ENCODE measurements around the gene EPHA6. TPM values are rescaled to one million over a fixed set of nuclear protein-coding genes. Genes with fewer than 3 reads are reported as not detected.

EPHA6 gene
- total and polyA plus RNA-seq, 10 of the 15 experiments (the other 5 are each of a cell fraction or from before 2014, with no cell fraction given): not detected

DNA sequence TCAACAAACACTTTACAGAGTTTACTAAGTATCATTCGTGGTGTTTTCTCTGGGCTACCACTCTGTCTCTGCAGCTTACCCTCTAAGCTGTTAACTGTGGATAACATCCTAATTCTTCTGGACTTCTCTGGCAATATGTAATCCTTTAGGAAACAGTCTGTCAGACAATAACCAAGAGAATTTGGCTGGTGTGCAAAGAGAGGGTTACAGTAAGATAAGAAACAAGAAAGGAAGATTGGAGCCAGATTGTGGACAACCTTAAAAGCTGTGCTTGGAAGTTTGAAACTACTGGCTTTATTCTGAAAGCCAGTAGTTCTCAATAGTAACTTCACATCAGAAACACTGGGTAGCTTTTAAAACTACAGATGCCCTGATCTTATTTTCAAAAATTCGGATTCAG is 950.9 kb downstream of the EPHA6 start (continued):
- TF ChIP-seq CEBPZ (IDR thresholded peaks at IDR 0.05; ENCODE audit: low read depth, low read length) (no peak), NFXL1 (IDR thresholded peaks at IDR 0.05; ENCODE audit: borderline replicate concordance) (no peak), NR2F1 (conservative IDR thresholded peaks at IDR 0.05) (no peak), SREBF1 (IDR thresholded peaks at IDR 0.05; ENCODE audit: low read length) (no peak), CHD2 (IDR thresholded peaks at IDR 0.05; ENCODE audit: borderline replicate concordance, low read depth, low read length) (no peak), KDM1A (IDR thresholded peaks at IDR 0.05; ENCODE audit: borderline replicate concordance) (no peak), PRDM15 (CRISPR knock-in tag; IDR thresholded peaks at IDR 0.05) (no peak), CTCF (IDR thresholded peaks at IDR 0.05 in 2 of 3, conservative IDR thresholded peaks at IDR 0.05 in 1 of 3; ENCODE audit: control insufficient read depth in 2 of 3, extremely low read depth in 1 of 3, insufficient read depth in 1 of 3, low read depth in 3 of 3, low read length in 3 of 3) (no peak)

Data from GM12878 (cell line).